Skin of body (tissue), 2 donors: ENCODE results near the gene ENTREP1. TPM values are rescaled to one million over a fixed set of nuclear protein-coding genes. Genes with fewer than 3 reads are reported as not detected.
A peak's percentile ranks its signal among the peaks of the same experiment; 100 is the strongest.

ENCODE experiments used
- DNase-seq: peaks from one replicate; lab custom pipeline; 2025; lab: John Stamatoyannopoulos, UW
- total RNA-seq: library from RNA; depleted of rRNA; stranded (reverse); fragments of >200 nt; gene quantifications from one replicate; pipeline ENCODE4 v1.2.3, GENCODE V29; 2014

Gene ENTREP1
- total RNA-seq, 1 donor from 2014 or later = 6.7 TPM

GRCh38 chr9:69319324-69320025 lies 5.5 kb upstream of the ENTREP1 start:
- no peak for DNase-seq

- no peak for DNase-seq
Observed at GRCh38 chr9:69322256-69322655, 2.8 kb upstream of the ENTREP1 start.

- DNase-seq = no peak
Observed at GRCh38 chr9:69323861-69324260, 1.2 kb upstream of the ENTREP1 start.

GRCh38 chr9:69325409-69326212 lies 596 bp downstream of the ENTREP1 start:
- no peak for DNase-seq

- no peak for DNase-seq
Observed at GRCh38 chr9:69326261-69326660, 1.2 kb downstream of the ENTREP1 start.

GRCh38 chr9:69330580-69330979 lies 5.6 kb downstream of the ENTREP1 start:
- DNase-seq = no peak

GRCh38 chr9:69331444-69331843 lies 6.4 kb downstream of the ENTREP1 start:
- peak; percentile 4 for DNase-seq

GRCh38 chr9:69332067-69332685 lies 7.2 kb downstream of the ENTREP1 start:
- no peak for DNase-seq

GRCh38 chr9:69333716-69334115 lies 8.7 kb downstream of the ENTREP1 start:
- no peak for DNase-seq

GRCh38 chr9:69334317-69334716 lies 9.3 kb downstream of the ENTREP1 start:
- DNase-seq = no peak

GRCh38 chr9:69339620-69340019 lies 14.6 kb downstream of the ENTREP1 start:
- DNase-seq = no peak

- DNase-seq = no peak
Observed at GRCh38 chr9:69340631-69341030, 15.6 kb downstream of the ENTREP1 start.

GRCh38 chr9:69342769-69343168 lies 17.8 kb downstream of the ENTREP1 start:
- no peak for DNase-seq

GRCh38 chr9:69344459-69344858 lies 19.4 kb downstream of the ENTREP1 start:
- DNase-seq = no peak

- DNase-seq = no peak
Observed at GRCh38 chr9:69346596-69347390, 21.8 kb downstream of the ENTREP1 start.

GRCh38 chr9:69347607-69348006 lies 22.6 kb downstream of the ENTREP1 start:
- DNase-seq = no peak

GRCh38 chr9:69351227-69351626 lies 26.2 kb downstream of the ENTREP1 start:
- no peak for DNase-seq

- DNase-seq = no peak
Observed at GRCh38 chr9:69355232-69355631, 30.2 kb downstream of the ENTREP1 start.

GRCh38 chr9:69357030-69357775 lies 32.2 kb downstream of the ENTREP1 start:
- DNase-seq = no peak

GRCh38 chr9:69357821-69358220 lies 32.8 kb downstream of the ENTREP1 start:
- no peak for DNase-seq

GRCh38 chr9:69363191-69363590 lies 38.2 kb downstream of the ENTREP1 start:
- DNase-seq = no peak
